DMS153 treated with DMSO at 0.1 percent for 48 hours (cell line): Measurements from ENCODE around the gene NDUFA6.
"Not testable (repeated sequence)": the region's sequence is repeated elsewhere in the genome, so short reads cannot be mapped to it uniquely, and the experiment has no call there.

Experiments
- DNase-seq: peaks from one replicate; lab custom pipeline; 2025; ENCODE audit not compliant: unreplicated experiment; lab: John Stamatoyannopoulos, UW

NDUFA6 gene

DNA sequence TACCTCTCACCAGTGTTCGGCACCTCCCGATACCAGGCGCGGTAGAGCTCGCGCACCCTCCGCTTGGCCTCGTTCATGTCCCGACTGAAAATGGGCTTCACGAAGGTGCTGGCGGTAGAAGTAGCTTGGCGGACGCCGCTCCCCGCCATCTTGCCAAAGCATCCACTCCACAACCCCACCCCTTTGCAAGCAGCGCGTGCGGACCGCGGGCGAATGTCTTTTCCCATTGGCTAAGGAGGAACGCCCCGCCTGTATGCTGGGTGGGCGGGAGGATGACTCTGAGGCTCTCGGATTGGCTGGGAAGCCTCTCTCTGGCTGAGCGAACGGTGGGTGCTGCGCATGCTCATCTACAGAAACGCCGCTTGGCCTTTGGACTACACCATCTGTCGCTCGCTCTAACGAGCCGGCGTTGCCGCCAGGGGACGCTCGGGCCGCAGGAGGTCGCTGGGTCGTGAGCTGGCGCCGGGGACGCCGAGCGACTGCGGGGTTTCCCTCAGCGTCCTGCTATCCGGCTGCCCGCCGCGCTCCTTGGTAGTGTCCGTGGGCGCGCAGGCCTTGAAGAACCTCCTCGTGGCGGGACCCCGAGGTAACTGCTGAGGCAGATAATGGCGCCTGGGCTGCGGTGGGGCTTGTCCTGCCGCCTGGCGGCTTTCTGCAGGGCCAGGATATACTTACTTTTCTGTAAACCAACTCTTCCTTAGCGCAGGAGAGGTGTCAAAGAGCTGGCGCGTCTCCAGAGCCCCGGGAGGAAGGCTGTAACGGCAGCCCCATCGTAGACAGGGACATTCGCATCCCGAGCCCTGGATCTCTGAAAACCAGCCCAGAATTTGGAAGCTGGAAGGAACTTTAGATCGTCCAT, at the start of gene NDUFA6:
Gene NDUFA6, minus strand, starts transcription at position 177 of the 859 bp plus-strand sequence. Its CDS starts 28 bp downstream, at position 149.
- peak; percentile 98 for DNase-seq

DNA sequence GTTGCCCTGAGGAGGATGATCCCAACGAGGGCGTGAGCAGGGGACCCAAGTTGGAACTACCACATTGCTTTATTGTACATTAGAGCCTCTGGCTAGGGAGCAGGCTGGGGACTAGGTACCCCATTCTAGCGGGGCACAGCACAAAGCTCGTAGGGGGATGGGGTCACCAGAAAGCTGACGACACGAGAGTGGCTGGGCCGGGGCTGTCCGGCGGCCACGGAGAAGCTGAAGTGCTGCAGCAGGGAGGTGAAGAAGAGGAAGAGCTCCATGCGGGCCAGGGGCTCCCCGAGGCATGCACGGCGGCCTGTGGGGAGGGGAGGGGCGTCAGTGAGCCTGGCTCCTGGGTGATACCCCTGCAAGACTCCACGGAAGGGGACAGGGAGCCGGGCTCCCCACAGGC, 49.6 kb upstream of the NDUFA6 start:
- not testable (repeated sequence) for DNase-seq

DNA sequence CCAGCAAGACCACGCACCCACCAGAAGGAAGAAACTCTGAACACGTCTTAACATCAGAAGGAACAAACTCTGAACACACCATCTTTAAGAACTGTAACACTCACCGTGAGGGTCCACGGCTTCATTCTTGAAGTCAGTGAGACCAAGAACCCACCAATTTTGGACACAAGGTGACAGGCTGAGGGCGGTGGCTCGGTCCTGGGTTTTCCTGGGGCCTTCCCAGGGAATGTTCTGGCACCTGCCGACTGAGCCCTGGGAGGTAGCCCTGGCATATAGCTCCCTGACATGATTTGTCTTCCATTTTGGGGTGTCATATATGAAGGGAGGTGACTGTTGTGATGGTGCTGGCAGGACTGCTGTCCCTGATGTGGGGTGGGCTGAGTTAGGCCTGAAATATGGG, 48.9 kb upstream of the NDUFA6 start:
- not testable (repeated sequence) for DNase-seq

DNA sequence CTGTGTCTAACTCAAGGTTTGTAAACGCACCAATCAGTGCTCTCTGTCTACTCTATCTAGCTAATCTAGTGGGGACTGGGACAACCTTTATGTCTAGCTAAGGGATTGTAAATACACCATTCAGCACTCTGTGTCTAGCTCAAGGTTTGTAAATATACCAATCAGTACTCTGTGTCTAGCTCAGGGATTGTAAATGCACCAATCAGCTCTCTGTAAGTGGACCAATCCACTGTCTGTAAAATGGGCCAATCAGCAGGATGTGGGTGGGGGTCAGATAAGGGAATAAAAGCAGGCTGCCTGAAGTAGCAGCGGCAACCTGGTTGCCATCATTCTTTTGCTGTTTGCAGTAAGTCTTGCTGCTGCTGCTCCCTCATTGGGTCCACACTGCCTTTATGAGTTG, 48.4 kb upstream of the NDUFA6 start:
- no peak for DNase-seq

DNA sequence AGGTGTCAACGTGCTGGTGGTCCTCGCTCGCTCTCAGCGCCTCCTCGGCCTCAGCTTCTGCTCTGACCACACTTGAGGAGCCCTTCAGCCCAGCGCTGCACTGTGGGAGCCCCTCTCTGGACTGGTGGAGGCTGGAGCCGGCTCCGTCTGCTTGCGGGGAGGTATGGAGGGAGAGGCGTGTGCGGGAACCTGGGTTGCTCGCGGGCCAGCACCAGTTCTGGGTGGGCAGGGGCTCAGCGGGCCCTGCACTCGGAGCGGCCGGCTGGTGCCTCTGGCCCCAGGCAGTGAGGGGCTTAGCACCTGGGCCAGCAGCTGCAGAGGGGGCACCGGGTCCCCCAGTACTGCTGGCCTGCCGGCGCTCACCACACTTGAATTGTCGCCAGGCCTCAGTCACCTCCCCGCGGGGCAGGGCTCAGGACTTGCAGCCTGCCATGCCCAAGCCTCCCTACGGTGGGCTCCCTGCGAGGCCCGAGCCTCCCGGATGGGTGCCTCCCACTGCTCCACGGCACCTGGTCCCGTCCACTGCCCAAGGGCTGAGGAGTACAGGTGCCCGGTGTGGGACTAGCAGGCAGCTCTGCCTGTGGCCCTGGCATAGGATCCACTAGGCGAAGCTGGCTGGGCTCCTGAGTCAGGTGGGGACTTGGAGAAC, 47.7 kb upstream of the NDUFA6 start:
- DNase-seq, result no peak

DNA sequence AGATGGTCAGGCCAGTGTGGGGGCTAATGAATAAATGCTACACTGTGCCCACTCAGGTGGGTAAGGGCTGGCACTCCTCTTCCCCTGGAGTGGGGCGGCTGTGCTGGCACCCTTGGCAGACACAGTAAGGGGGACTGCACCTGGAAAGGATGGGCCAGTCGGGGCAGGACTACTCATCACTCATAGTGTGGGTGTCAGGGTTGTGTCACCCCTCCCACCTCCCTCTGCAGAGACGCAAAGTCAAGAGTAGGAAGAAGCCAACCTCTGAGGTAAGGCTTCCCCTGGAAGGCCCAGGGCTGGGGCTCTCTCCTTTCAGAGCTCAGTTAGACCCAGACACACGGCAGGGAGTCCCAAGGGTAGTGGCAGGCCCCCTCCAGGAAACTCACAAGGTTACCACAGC, 45.1 kb upstream of the NDUFA6 start:
- not testable (repeated sequence) for DNase-seq

DNA sequence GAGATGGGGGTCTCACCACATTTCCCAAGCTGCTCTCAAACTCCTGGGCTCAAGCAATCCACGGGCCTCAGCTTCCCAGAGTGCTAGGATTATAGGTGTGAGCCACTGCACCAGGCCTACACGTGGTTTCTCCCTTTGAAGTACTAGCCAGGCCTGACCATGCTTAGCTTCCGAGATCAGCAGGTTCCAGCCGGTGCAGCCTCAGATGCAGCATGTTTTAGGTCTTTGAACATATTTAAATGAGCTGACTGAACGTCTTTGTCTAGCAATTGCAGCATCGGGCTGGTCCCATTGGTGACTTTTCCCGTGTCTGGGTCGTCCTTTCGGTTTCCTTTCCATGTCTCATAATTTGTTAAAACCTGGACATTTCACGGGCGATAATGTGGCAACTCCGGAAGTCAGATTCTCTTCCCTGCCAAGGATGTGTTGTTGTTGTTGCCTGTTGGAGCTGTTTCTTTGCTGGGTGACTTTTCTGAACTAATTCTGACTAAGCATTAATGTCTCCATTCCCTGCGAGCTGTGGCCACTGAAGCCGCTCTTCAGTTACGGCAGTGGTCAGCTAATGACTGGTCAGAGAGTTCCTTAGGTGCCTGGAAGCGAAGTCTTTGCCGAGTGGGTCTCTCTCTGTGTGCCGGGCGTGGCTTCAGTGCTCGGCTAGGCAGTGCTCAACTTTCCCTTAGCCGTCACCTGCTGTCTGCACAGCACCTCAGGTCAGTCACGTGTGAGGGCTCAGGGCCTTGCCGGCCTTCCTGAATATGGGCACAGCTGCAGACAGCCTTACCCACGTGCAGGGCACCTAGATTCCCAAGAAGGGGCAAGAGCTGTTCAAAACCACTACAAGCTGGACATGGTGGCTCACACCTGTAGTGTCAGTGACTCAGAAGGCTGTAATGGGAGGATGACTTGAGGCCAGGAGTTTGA, 43.8 kb upstream of the NDUFA6 start:
- no peak for DNase-seq

DNA sequence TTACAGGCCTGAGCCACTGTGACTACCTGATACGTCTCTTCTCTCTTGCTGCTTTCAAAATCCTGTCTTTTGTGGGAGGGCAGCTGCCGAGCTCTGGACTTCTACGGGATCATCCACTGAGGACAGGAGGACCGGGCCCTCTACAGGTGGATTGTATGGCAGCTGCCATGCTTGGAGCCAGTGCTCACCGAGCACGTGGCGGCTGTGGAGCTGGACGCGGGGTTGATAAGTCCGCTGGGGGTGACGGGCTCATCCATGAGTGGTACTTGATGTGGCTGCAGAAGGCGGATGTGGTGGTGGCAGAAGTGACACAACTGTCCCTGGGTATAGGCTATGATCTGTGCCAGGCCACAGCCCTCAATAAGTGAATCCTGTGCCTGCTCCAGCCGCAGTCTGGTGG, 41.9 kb upstream of the NDUFA6 start:
- DNase-seq, result no peak

DNA sequence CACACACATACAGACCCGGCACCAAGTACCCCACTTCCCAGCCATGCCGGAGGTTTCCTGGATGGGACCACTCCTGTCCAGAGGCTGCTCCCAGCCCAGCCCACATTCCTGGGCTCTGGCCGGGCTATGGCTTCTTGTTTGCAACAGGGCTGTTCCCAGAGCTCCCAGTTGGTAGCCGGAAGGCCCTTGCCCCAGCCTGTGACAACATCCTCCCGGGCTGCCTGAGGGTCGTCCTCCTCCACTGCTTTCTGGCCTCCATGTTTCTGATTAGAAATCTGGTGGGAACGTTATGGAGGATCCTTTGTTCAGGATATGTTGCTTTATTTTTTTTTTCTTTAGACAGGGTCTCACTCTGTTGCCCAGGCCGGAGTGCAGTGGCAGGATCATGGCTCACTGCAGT, 41.0 kb upstream of the NDUFA6 start:
- DNase-seq, result no peak

DNA sequence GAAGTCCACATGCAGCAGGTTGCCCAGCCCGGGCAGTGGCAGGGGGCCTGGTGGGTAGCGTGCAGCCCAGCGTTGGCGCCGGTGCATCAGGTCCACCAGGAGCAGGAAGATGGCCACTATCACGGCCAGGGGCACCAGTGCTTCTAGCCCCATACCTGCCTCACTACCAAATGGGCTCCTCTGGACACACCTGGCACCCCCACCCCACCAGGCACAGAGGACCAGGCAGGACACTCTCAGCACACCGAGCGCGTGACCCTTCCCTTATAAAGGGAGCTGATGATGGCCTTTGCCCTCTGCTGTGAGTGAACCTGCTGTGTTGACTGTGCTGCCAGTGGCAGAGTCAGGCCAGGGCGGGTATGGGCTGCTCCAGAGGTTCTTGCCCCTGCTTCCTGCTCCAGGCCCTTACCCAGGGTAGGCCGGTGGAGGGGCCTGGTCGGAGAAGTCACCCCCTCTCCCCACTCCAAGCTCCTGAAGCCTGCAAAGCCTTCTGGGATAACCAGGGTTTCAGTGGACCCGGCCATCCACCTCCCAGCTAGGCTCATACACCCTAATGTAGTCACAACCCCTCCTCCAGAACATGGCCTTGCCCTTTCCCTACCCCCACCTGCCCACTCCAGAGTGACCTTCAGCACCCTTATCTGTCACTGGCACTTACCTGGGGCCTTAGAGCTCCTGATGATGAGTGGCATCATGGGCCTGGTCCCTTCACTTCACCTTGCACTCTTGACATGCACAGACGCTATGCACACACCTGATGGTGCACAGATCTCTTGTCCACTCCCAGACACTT, 40.3 kb upstream of the NDUFA6 start, which contains the start of gene CYP2D6:
Gene CYP2D6, minus strand, starts transcription at position 172 of the 793 bp plus-strand sequence. Its CDS starts 19 bp downstream, at position 153.
- not testable (repeated sequence) for DNase-seq

DNA sequence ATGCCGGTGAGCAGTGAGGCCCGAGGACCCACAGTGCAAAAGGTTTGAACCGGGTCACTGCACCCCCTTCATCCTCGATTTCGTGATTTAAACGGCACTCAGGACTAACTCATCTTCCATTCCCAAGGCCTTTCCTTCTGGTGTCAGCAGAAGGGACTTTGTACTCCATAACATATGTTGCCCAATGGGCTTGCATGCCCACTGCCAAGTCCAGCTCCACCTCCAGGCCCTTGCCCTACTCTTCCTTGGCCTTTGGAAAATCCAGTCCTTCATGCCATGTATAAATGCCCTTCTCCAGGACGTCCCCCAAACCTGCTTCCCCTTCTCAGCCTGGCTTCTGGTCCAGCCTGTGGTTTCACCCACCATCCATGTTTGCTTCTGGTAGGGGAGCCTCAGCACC, 39.6 kb upstream of the NDUFA6 start:
- not testable (repeated sequence) for DNase-seq

DNA sequence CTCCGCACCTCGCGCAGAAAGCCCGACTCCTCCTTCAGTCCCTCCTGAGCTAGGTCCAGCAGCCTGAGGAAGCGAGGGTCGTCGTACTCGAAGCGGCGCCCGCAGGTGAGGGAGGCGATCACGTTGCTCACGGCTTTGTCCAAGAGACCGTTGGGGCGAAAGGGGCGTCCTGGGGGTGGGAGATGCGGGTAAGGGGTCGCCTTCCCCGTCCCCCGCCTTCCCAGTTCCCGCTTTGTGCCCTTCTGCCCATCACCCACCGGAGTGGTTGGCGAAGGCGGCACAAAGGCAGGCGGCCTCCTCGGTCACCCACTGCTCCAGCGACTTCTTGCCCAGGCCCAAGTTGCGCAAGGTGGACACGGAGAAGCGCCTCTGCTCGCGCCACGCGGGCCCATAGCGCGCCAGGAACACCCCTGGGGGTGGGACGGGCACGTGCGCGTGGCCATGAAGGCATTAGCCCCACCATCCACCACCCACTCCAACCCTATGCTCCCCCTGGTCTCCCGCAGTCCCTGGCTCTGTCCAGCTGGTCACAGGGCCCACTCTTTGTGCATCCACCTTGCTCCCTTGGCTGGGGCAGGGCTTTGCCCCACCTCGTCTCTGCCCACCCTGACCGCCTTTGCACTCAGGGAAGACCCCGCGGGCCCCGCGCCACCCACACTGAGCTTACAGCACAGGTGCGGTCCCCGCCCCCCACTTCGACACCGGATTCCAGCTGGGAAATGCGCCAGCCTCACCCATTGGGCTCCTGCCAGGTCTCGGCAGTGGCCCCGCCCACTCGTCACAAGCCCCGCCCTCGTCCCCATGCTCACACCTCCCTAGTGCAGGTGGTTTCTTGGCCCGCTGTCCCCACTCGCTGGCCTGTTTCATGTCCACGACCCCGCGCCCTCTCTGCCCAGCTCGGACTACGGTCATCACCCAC, 38.5 kb upstream of the NDUFA6 start:
- not testable (repeated sequence) for DNase-seq

DNA sequence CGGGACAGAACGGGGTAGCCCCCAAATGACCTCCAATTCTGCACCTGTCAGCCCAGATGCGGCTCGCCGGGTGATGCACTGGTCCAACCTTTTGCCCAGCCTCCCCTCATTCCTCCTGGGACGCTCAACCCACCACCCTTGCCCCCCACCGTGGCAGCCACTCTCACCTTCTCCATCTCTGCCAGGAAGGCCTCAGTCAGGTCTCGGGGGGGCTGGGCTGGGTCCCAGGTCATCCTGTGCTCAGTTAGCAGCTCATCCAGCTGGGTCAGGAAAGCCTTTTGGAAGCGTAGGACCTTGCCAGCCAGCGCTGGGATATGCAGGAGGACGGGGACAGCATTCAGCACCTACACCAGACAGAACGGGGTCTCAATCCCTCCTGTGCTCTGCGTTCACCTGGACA, 37.4 kb upstream of the NDUFA6 start:
- not testable (repeated sequence) for DNase-seq

DNA sequence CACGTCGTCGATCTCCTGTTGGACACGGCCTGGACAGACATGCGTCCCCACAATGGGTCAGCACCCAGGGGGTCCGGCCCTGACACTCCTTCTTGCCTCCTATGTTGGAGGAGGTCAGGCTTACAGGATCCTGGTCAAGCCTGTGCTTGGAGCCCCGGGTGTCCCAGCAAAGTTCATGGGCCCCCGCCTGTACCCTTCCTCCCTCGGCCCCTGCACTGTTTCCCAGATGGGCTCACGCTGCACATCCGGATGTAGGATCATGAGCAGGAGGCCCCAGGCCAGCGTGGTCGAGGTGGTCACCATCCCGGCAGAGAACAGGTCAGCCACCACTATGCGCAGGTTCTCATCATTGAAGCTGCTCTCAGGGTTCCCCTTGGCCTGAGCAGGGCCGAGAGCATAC, 37.0 kb upstream of the NDUFA6 start:
- no peak for DNase-seq

DNA sequence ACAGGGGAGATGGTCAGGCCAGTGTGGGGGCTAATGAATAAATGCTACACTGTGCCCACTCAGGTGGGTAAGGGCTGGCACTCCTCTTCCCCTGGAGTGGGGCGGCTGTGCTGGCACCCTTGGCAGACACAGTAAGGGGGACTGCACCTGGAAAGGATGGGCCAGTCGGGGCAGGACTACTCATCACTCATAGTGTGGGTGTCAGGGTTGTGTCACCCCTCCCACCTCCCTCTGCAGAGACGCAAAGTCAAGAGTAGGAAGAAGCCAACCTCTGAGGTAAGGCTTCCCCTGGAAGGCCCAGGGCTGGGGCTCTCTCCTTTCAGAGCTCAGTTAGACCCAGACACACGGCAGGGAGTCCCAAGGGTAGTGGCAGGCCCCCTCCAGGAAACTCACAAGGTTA, 33.0 kb upstream of the NDUFA6 start:
- DNase-seq, result not testable (repeated sequence)

DNA sequence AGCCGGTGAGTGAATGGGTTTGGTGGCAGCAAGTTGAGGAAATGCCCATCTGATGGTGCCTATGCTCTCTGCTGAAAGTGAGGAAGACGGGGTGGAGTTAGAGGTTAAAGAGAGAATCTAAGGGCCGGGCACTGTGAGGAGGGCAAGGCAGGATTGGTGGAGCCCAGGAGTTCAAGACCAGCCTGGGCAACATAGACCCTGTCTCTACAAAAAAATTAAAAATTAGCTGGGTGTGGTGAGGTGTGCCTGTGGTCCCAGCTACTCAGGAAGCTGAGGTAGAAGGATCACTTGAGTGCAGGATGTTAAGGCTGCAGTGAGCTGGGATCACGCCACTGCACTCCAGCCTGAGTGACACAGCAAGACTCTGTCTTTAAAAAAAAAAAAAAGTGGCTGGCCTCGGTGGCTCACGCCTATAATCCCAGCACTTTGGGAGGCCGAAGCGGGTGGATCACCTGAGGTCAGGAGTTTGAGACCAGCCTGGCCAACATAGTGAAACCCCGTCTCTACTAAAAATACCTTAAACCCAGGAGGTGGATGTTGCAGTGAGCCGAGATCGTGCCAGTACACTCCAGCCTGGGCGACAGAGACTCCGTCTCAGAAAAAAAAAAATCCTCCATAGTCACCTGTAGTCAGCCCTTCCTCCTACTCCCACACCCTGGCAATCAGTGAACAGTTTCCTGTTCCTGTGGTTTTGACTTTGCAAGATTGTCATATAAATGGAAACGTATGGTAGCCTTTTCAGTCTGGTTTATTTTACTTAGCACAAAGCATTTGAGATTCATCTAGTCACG, 29.9 kb upstream of the NDUFA6 start:
- not testable (repeated sequence) for DNase-seq

DNA sequence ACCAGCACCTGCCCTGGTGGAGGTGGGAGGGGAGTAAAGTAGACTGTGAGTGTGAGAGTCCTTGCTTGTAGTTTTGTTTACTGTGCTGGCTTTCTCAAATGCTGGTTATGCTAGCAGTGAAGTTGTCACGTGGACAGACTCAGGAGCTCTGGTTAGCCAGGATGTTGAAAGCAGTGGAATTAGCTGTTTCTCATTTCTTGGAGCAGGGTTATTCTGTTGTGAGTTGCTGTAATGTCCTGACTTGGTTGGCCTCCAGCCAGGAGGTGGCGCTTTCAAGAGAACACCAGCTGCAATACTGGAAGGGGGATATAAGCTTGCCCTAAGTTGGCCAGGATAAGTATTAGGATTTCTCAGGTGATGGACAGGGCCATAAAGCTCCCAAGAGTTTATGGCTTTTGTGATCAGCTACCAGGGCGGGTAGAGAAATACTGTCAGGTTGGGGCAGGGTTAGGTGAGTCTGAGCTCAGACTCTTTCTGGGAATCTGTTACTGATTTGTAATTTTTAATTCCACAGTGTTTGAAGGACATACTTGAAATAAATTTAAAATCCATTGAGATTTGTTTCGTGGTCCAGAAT, 26.4 kb upstream of the NDUFA6 start:
- DNase-seq, result no peak

DNA sequence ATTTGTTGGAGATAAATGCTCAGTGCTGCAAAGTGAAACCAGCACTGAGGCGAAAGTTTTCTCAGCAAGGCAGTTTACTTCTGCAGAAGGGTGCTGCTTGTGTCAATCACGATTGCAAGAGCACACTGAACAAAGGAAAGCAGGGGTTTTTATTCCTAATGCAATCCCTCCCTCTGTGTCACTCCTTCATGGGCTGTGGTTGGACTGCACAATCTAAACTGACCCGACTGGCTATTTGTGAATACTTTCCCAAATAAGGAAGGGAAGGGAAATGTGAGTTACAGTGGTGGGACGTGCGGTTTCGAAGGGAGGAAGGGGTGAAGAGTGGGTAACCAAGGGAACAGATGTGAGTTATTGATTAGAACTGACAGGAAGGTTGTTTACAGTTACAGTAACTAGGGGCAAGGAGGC, 24.9 kb upstream of the NDUFA6 start:
- DNase-seq, result not testable (repeated sequence)
